GM12891 (cell line): Measurements from ENCODE around the gene ARHGAP40.
"Not testable (repeated sequence)": the region's sequence is repeated elsewhere in the genome, so short reads cannot be mapped to it uniquely, and the experiment has no call there.

Experiments
- DNase-seq: peaks from one replicate; pipeline ENCODE4 v3.0.0; 2011; ENCODE audit warnings: low spot score; ENCODE audit not compliant: insufficient read length
- FAIRE-seq: peaks from 2 replicates; lab custom pipeline; 2011; peaks lifted over from hg19 to GRCh38; lab: Jason Lieb, UNC
- PAX5 ChIP-seq: IDR thresholded peaks from 2 replicates; pipeline ENCODE4 v1.6.1; 2011; ENCODE audit warnings: low read length, moderate library complexity, mild to moderate bottlenecking; ENCODE audit not compliant: insufficient read depth, severe bottlenecking
- POLR2A ChIP-seq: IDR thresholded peaks from 2 replicates; pipeline ENCODE4 v1.6.1; 2011; ENCODE audit warnings: low read depth, low read length, control low read depth
- POLR2AphosphoS5 ChIP-seq: IDR thresholded peaks from 2 replicates; pipeline ENCODE4 v1.6.1; 2011; ENCODE audit warnings: low read depth, low read length, control low read depth
- POU2F2 ChIP-seq: IDR thresholded peaks from 2 replicates; pipeline ENCODE4 v1.6.1; 2011; ENCODE audit warnings: low read depth, mild to moderate bottlenecking, control low read depth, low read length, moderate library complexity
- SPI1 ChIP-seq: IDR thresholded peaks from 2 replicates; pipeline ENCODE4 v1.6.1; 2011; ENCODE audit warnings: low read depth, low read length, control low read depth
- TAF1 ChIP-seq: IDR thresholded peaks from 2 replicates; pipeline ENCODE4 v1.6.1; 2011; ENCODE audit warnings: low read depth, low read length, control low read depth

The ARHGAP40 gene

GRCh38 chr20:38585404-38586180 lies 16.0 kb upstream of the ARHGAP40 start:
- TF ChIP-seq POLR2A, result no peak
- TF ChIP-seq POU2F2, result no peak
- no peak for TF ChIP-seq POLR2AphosphoS5
- no peak for TF ChIP-seq PAX5
- no peak for TF ChIP-seq TAF1
- no peak for TF ChIP-seq SPI1
- DNase-seq (no peak), FAIRE-seq (no peak)

GRCh38 chr20:38586181-38586525 lies 15.5 kb upstream of the ARHGAP40 start:
- DNase-seq (no peak), FAIRE-seq (no peak)
- TF ChIP-seq POLR2AphosphoS5, result no peak
- TF ChIP-seq PAX5, result no peak
- TF ChIP-seq SPI1, result no peak
- TF ChIP-seq POLR2A, result no peak
- no peak for TF ChIP-seq TAF1
- TF ChIP-seq POU2F2, result no peak

DNA sequence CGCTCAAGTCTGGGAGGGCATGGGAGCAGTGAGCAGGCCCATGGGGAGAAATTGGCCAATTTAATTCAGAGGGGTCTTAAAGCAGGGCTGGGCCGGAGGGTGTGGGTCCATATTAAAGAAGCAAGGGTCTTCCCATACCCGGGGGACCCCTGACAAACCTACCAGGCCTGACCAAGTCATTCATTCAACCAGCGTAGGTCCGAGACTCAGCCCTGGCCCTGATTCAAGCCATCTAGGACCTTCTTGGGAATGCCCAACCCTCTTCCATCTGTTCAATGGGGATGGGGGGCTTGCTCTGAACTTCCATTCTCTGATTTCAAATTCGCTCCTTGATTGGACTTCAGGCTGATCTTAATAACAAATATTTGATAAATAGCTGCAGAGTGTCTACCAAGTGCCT lies 13.3 kb upstream of the ARHGAP40 start:
- no peak for FAIRE-seq
- no peak for DNase-seq
- no peak for TF ChIP-seq POU2F2
- no peak for TF ChIP-seq PAX5
- no peak for TF ChIP-seq TAF1
- no peak for TF ChIP-seq POLR2AphosphoS5
- TF ChIP-seq SPI1, result no peak
- no peak for TF ChIP-seq POLR2A

GRCh38 chr20:38589351-38589750 lies 12.3 kb upstream of the ARHGAP40 start:
- TF ChIP-seq POLR2A, result no peak
- no peak for TF ChIP-seq SPI1
- TF ChIP-seq TAF1, result no peak
- TF ChIP-seq POU2F2, result no peak
- no peak for TF ChIP-seq PAX5
- TF ChIP-seq POLR2AphosphoS5, result no peak
- FAIRE-seq (no peak), DNase-seq (no peak)

GRCh38 chr20:38589967-38590675 lies 11.5 kb upstream of the ARHGAP40 start:
- no peak for TF ChIP-seq PAX5
- TF ChIP-seq SPI1, result no peak
- no peak for TF ChIP-seq POLR2A
- no peak for TF ChIP-seq POLR2AphosphoS5
- no peak for TF ChIP-seq POU2F2
- FAIRE-seq (peak; percentile 45), DNase-seq (no peak)

GRCh38 chr20:38590676-38591473 lies 10.7 kb upstream of the ARHGAP40 start:
- FAIRE-seq (no peak), DNase-seq (no peak)
- no peak for TF ChIP-seq POLR2AphosphoS5
- no peak for TF ChIP-seq TAF1
- TF ChIP-seq POLR2A, result no peak
- no peak for TF ChIP-seq SPI1
- no peak for TF ChIP-seq POU2F2
- no peak for TF ChIP-seq PAX5

GRCh38 chr20:38591474-38592410 lies 9.9 kb upstream of the ARHGAP40 start:
- TF ChIP-seq POLR2AphosphoS5, result no peak
- no peak for TF ChIP-seq PAX5
- no peak for TF ChIP-seq POU2F2
- no peak for TF ChIP-seq SPI1
- TF ChIP-seq POLR2A, result no peak
- no peak for TF ChIP-seq TAF1
- FAIRE-seq, result no peak
- DNase-seq, result no peak

DNA sequence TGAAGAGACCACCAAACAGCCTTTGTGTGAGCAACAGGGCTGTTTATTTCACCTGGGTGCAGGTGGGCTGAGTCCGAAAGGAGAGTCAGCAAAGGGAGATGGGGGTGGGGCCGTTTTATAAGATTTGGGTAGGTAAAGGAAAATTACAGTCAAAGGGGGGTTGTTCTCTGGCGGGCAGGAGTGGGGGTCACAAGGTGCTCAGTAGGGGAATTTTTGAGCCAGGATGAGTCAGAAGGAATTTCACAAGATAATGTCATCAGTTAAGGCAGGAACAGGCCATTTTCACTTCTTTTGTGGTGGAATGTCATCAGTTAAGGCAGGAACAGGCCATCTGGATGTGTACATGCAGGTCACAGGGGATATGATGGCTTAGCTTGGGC lies 9.2 kb upstream of the ARHGAP40 start:
- FAIRE-seq, DNase-seq: not testable (repeated sequence)

DNA sequence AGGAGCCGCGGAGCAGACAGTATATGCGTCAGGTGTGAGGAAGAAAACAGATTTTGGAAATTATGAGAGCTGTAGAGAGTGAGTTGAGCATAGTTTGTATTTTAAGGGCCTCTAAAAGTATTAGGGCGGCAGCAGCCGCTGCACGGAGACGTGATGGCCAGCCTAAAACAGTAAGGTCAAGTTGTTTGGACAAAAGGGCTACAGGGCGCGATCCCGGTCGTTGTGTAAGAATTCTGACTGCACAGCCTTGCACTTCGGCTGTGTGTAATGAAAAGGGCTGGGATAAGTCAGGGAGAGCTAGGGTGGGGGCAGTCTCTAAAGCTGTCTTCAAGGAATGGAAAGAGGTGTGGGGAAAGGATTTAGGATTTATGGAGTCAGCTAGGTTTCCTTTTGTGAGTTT lies 7.3 kb upstream of the ARHGAP40 start:
- not testable (repeated sequence) for DNase-seq, FAIRE-seq

DNA sequence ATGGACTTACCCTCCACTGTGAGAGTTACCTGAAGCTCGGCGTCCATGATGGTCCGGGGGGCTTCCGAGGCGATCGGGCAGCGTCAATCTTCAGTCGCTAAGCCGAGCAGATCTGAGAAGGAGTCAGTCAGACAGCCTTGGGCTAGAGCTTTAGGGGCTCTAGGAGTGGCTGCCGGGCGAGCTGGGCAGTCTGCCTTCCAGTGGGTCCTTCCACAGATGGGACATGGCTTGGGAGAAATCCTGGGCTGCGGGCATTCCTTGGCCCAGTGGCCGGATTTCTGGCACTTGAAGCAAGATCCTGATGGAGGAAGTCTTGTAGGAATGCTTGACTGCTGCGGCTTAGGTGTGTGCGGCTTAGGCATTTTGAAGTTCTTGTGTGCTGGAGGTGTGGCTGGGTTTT lies 5.7 kb upstream of the ARHGAP40 start:
- FAIRE-seq, DNase-seq: not testable (repeated sequence)
